ENCODE results near the gene KAZN.

Gene KAZN

GRCh38 chr1:14620941-14621340 is 22.5 kb downstream of the KAZN start:
- no peak for TF ChIP-seq CTCF (IDR thresholded peaks at IDR 0.05; ENCODE audit: low read depth, low read length)
- H3K4me3 ChIP-seq (ENCODE audit: low read depth, low read length): no peak overlapping the region

- no peak for TF ChIP-seq CTCF (IDR thresholded peaks at IDR 0.05; ENCODE audit: low read depth, low read length)
Measured at GRCh38 chr1:14623090-14623489, 24.6 kb downstream of the KAZN start.

GRCh38 chr1:14624941-14625340 is 26.5 kb downstream of the KAZN start:
- TF ChIP-seq CTCF (IDR thresholded peaks at IDR 0.05; ENCODE audit: low read depth, low read length): no peak
- H3K4me3 ChIP-seq (ENCODE audit: low read depth, low read length): no peak overlapping the region

More at GRCh38 chr1:14623090-14623489, 24.6 kb downstream of the KAZN start:
- no peak overlapping the region for H3K4me3 ChIP-seq (ENCODE audit: low read depth, low read length)

GRCh38 chr1:14625572-14625971 is 27.1 kb downstream of the KAZN start:
- H3K4me3 ChIP-seq (ENCODE audit: low read depth, low read length): no peak overlapping the region
- no peak for TF ChIP-seq CTCF (IDR thresholded peaks at IDR 0.05; ENCODE audit: low read depth, low read length)

GRCh38 chr1:14625996-14626395 is 27.5 kb downstream of the KAZN start:
- no peak for TF ChIP-seq CTCF (IDR thresholded peaks at IDR 0.05; ENCODE audit: low read depth, low read length)
- H3K4me3 ChIP-seq (ENCODE audit: low read depth, low read length): no peak overlapping the region

GRCh38 chr1:14626869-14627607 is 28.6 kb downstream of the KAZN start:
- H3K4me3 ChIP-seq (ENCODE audit: low read depth, low read length): no peak overlapping the region
- no peak for TF ChIP-seq CTCF (IDR thresholded peaks at IDR 0.05; ENCODE audit: low read depth, low read length)

- H3K4me3 ChIP-seq (ENCODE audit: low read depth, low read length): no peak overlapping the region
- no peak for TF ChIP-seq CTCF (IDR thresholded peaks at IDR 0.05; ENCODE audit: low read depth, low read length)
Measured at GRCh38 chr1:14627608-14628489, 29.4 kb downstream of the KAZN start.
